GM23248 (cell line): ENCODE data around the gene KLHL8. TPM values are rescaled to one million over a fixed set of nuclear protein-coding genes. Genes with fewer than 3 reads are reported as not detected.

Experiments used
- DNase-seq: peaks from one replicate; pipeline ENCODE4 v3.0.0-alpha.2; 2015
- H2AFZ ChIP-seq: fragments of 200-600 bp; sonication (generic); 2 replicates; pipeline ENCODE4 v1.6.1; 2016; ENCODE audit warnings: antibody characterized with exemption
- H3F3A ChIP-seq: fragments of 200-600 bp; sonication (generic); 2 replicates; pipeline ENCODE4 v1.6.1; 2016; ENCODE audit warnings: mild to moderate bottlenecking, antibody characterized with exemption, mixed run types; ENCODE audit not compliant: insufficient read depth
- H3K27ac ChIP-seq: fragments of 200-600 bp; sonication (generic); 2 replicates; pipeline ENCODE4 v1.5.1; 2016; ENCODE audit warnings: mild to moderate bottlenecking
- H3K27me3 ChIP-seq: fragments of 200-600 bp; sonication (generic); replicated peaks from 2 replicates; pipeline ENCODE4 v1.6.1; 2016; ENCODE audit warnings: mild to moderate bottlenecking; ENCODE audit not compliant: insufficient read depth
- H3K36me3 ChIP-seq: fragments of 200-600 bp; sonication (generic); 2 replicates; pipeline ENCODE4 v1.6.1; 2016; ENCODE audit warnings: low read depth, mild to moderate bottlenecking
- H3K4me1 ChIP-seq: fragments of 200-600 bp; sonication (generic); 2 replicates; pipeline ENCODE4 v1.6.1; 2016; ENCODE audit warnings: mild to moderate bottlenecking; ENCODE audit not compliant: insufficient read depth
- H3K4me2 ChIP-seq: fragments of 200-600 bp; sonication (generic); one replicate; pipeline ENCODE4 v1.6.1; 2016; ENCODE audit warnings: mild to moderate bottlenecking; ENCODE audit not compliant: unreplicated experiment
- H3K4me3 ChIP-seq: fragments of 200-600 bp; sonication (generic); 2 replicates; pipeline ENCODE4 v1.5.1; 2016; ENCODE audit warnings: mild to moderate bottlenecking
- H3K79me2 ChIP-seq: fragments of 200-600 bp; sonication (generic); 2 replicates; pipeline ENCODE4 v1.6.1; 2016; ENCODE audit warnings: mild to moderate bottlenecking; ENCODE audit not compliant: insufficient read depth
- H3K9ac ChIP-seq: fragments of 200-600 bp; sonication (generic); 2 replicates; pipeline ENCODE4 v1.6.1; 2016; ENCODE audit warnings: mild to moderate bottlenecking
- H3K9me2 ChIP-seq: fragments of 200-600 bp; sonication (generic); 2 replicates; pipeline ENCODE4 v1.6.1; 2016; ENCODE audit warnings: mixed run types, mild to moderate bottlenecking, moderate library complexity; ENCODE audit not compliant: insufficient read depth
- H3K9me3 ChIP-seq: fragments of 200-600 bp; sonication (generic); one replicate; pipeline ENCODE4 v1.6.1; 2017; ENCODE audit warnings: low read depth
- H4K20me1 ChIP-seq: fragments of 200-600 bp; sonication (generic); 2 replicates; pipeline ENCODE4 v1.6.0; 2016; ENCODE audit not compliant: insufficient read depth
- EZH2 ChIP-seq: fragments of 200-600 bp; sonication (generic); IDR thresholded peaks from 2 replicates; pipeline ENCODE4 v1.6.1; 2018; ENCODE audit warnings: antibody characterized with exemption, mild to moderate bottlenecking; ENCODE audit not compliant: insufficient read depth, poor library complexity, severe bottlenecking
- EZH2phosphoT487 ChIP-seq: fragments of 200-600 bp; sonication (generic); IDR thresholded peaks from 2 replicates; pipeline ENCODE4 v1.6.1; 2018; ENCODE audit warnings: antibody characterized with exemption, moderate library complexity, mild to moderate bottlenecking, low read depth; ENCODE audit not compliant: insufficient read depth
- WGBS, 2 experiments: methylation state at CpG; one replicate each; pipeline ENCODE4 v1.1.6; 2015 to 2017; ENCODE audit warnings: low lambda C conversion rate in 2 of 2, low coverage in 1 of 2; ENCODE audit errors: missing lambda C conversion rate in 2 of 2; 5-methylcytosine and 5-hydroxymethylcytosine counted together
- in situ Hi-C: fragments of 300-500 bp; cut with MboI; formaldehyde crosslinking; loops from 2 replicates; pipeline ENCODE4 v1.15.0; 2020
- polyA plus RNA-seq: library from polyadenylated mRNA; unstranded; fragments of >200 nt; fragmentation: Nextera tagmentation; extraction: Ambion mirVana; gene quantifications from 2 replicates; pipeline ENCODE4 v1.2.1, GENCODE V29; 2016
- total RNA-seq: library from RNA; depleted of rRNA; stranded (reverse); fragments of >200 nt; shearing (Covaris generic); gene quantifications from 2 replicates; pipeline ENCODE4 v1.2.3, GENCODE V29; 2014

Gene KLHL8
- total and polyA plus RNA-seq, 2 experiments from 2014 or later: 7.8 to 7.9 TPM

- no peak overlapping the region for H3K9ac ChIP-seq
- in situ Hi-C loops: no loop called here
These were observed 42.5 kb upstream of the KLHL8 start for GRCh38 chr4:87262886-87263285.

GRCh38 chr4:87260477-87260876 lies 40.1 kb upstream of the KLHL8 start:
- H3K4me3 ChIP-seq: no peak overlapping the region
- no peaks in the 10 kb centered on the region for H3K27me3 ChIP-seq
- no peaks in the 10 kb centered on the region for H3K79me2 ChIP-seq
- TF ChIP-seq EZH2 (no peak), EZH2phosphoT487 (no peak)
- in situ Hi-C loops: no loop called here
- no peaks in the 10 kb centered on the region for H4K20me1 ChIP-seq
- no peak overlapping the region for H3K27ac ChIP-seq
- H3K9me2 ChIP-seq: no peaks in the 10 kb centered on the region
- H3F3A ChIP-seq: no peaks in the 10 kb centered on the region
- H3K9ac ChIP-seq: no peak overlapping the region
- no peaks in the 10 kb centered on the region for H3K9me3 ChIP-seq
- no peaks in the 10 kb centered on the region for H3K4me1 ChIP-seq
- DNase-seq: peak; percentile 3
- no peaks in the 10 kb centered on the region for H3K36me3 ChIP-seq
- no peak overlapping the region for H2AFZ ChIP-seq
- WGBS, 2 experiments: 96 to 100% methylated on average over 2 of the region's 2 CpGs
- H3K4me2 ChIP-seq: no peak overlapping the region

More at GRCh38 chr4:87262886-87263285, 42.5 kb upstream of the KLHL8 start:
- H3K4me1 ChIP-seq: no peaks in the 10 kb centered on the region
- H3K9me2 ChIP-seq: no peaks in the 10 kb centered on the region
- 45 to 57% methylated on average over 1 of the region's 1 CpG for WGBS, 2 experiments
- no peak overlapping the region for H2AFZ ChIP-seq
- no peaks in the 10 kb centered on the region for H3K9me3 ChIP-seq
- TF ChIP-seq EZH2 (no peak), EZH2phosphoT487 (no peak)
- no peak for DNase-seq
- no peak overlapping the region for H3K4me2 ChIP-seq
- no peaks in the 10 kb centered on the region for H3K27me3 ChIP-seq
- H3K27ac ChIP-seq: no peak overlapping the region
- H3K36me3 ChIP-seq: no peaks in the 10 kb centered on the region
- no peaks in the 10 kb centered on the region for H4K20me1 ChIP-seq
- H3K4me3 ChIP-seq: no peak overlapping the region
- H3K79me2 ChIP-seq: no peaks in the 10 kb centered on the region
- no peaks in the 10 kb centered on the region for H3F3A ChIP-seq

GRCh38 chr4:87258677-87259076 lies 38.3 kb upstream of the KLHL8 start:
- Histone ChIP-seq H3K4me3 (no peak overlapping the region), H3K4me1 (no peaks in the 10 kb centered on the region), H3K4me2 (no peak overlapping the region), H3K9me3 (no peaks in the 10 kb centered on the region), H3F3A (no peaks in the 10 kb centered on the region), H3K27me3 (no peaks in the 10 kb centered on the region), H3K9me2 (no peaks in the 10 kb centered on the region), H3K27ac (no peak overlapping the region), H3K9ac (no peak overlapping the region), H3K79me2 (no peaks in the 10 kb centered on the region), H3K36me3 (no peaks in the 10 kb centered on the region), H2AFZ (no peak overlapping the region), H4K20me1 (no peaks in the 10 kb centered on the region)
- no peak for TF ChIP-seq EZH2
- no peak for TF ChIP-seq EZH2phosphoT487
- in situ Hi-C loops: no loop called here
- 69 to 73% methylated on average over 2 of the region's 2 CpGs for WGBS, 2 experiments
- DNase-seq: no peak

GRCh38 chr4:87257523-87257922 lies 37.1 kb upstream of the KLHL8 start:
- H3K36me3 ChIP-seq: no peaks in the 10 kb centered on the region
- H4K20me1 ChIP-seq: no peaks in the 10 kb centered on the region
- no peak for TF ChIP-seq EZH2phosphoT487
- TF ChIP-seq EZH2: no peak
- H3K9me3 ChIP-seq: no peaks in the 10 kb centered on the region
- no peak overlapping the region for H3K27ac ChIP-seq
- no peak overlapping the region for H2AFZ ChIP-seq
- H3K4me1 ChIP-seq: no peaks in the 10 kb centered on the region
- in situ Hi-C loops: no loop called here
- no peaks in the 10 kb centered on the region for H3K27me3 ChIP-seq
- H3F3A ChIP-seq: no peaks in the 10 kb centered on the region
- no peak for DNase-seq
- no peaks in the 10 kb centered on the region for H3K79me2 ChIP-seq
- no peaks in the 10 kb centered on the region for H3K9me2 ChIP-seq
- H3K9ac ChIP-seq: no peak overlapping the region
- no peak overlapping the region for H3K4me2 ChIP-seq
- WGBS, 2 experiments: 7 to 11% methylated on average over 3 of the region's 3 CpGs
- H3K4me3 ChIP-seq: no peak overlapping the region

- TF ChIP-seq EZH2phosphoT487 (no peak), EZH2 (no peak)
- Histone ChIP-seq H3K4me3 (no peak overlapping the region), H3K79me2 (no peaks in the 10 kb centered on the region), H3K9me3 (no peaks in the 10 kb centered on the region), H2AFZ (no peak overlapping the region), H3K36me3 (no peaks in the 10 kb centered on the region), H4K20me1 (no peaks in the 10 kb centered on the region), H3F3A (no peaks in the 10 kb centered on the region), H3K27ac (no peak overlapping the region), H3K9me2 (no peaks in the 10 kb centered on the region), H3K27me3 (no peaks in the 10 kb centered on the region), H3K9ac (no peak overlapping the region), H3K4me2 (no peak overlapping the region), H3K4me1 (no peaks in the 10 kb centered on the region)
- WGBS, 2 experiments: 88 to 100% methylated on average over 1 of the region's 1 CpG
- no peak for DNase-seq
- in situ Hi-C loops: no loop called here
These were observed 35.3 kb upstream of the KLHL8 start for GRCh38 chr4:87255755-87256154.
